IMR-90 (cell line): ENCODE results near the gene TRDMT1. TPM values are rescaled to one million over a fixed set of nuclear protein-coding genes. Genes with fewer than 3 reads are reported as not detected.

Experiments
- ATAC-seq: fragments of 200-7000 bp; cut with Tn5 transposase; 2 replicates; pipeline ENCODE4 v1.9.1; 2020; ENCODE audit warnings: low read depth, mild to moderate bottlenecking, moderate library complexity
- BruUV-seq: library from RNA; stranded (reverse); fragments of 400-500 nt; replicated peaks from 2 replicates; lab custom pipeline; 2021; lab: Mats Ljungman, UMichigan
- CTCF ChIA-PET: fragments of 300-600 bp; formaldehyde crosslinking; extraction: SDS; loops from one replicate; lab custom pipeline; 2021; ENCODE audit warnings: antibody characterized with exemption; lab: Yijun Ruan, JAX
- POLR2A ChIA-PET: fragments of 300-600 bp; sonication (Branson Sonifier 250); formaldehyde crosslinking; loops from one replicate; lab custom pipeline; 2022; ENCODE audit warnings: antibody characterized with exemption; ENCODE audit not compliant: unreplicated experiment; lab: Charles Lee
- DNase-seq: peaks from one replicate; pipeline ENCODE4 v3.0.0; 2013
- H2AFZ ChIP-seq: replicated peaks from 2 replicates; pipeline ENCODE3; 2013; ENCODE audit warnings: low read length, mild to moderate bottlenecking; ENCODE audit not compliant: poor library complexity
- H2AK5ac ChIP-seq: 2 replicates; pipeline ENCODE4 v1.6.1; 2013; ENCODE audit warnings: low read depth, low read length, inconsistent platforms
- H2AK9ac ChIP-seq: replicated peaks from 2 replicates; pipeline ENCODE3; 2013; ENCODE audit warnings: mild to moderate bottlenecking, low read depth, low read length, moderate library complexity; ENCODE audit not compliant: poor library complexity
- H2BK120ac ChIP-seq: 2 replicates; pipeline ENCODE4 v1.6.1; 2013; ENCODE audit warnings: low read depth, low read length, inconsistent platforms
- H2BK15ac ChIP-seq: 3 replicates; pipeline ENCODE4 v1.6.1; 2013; ENCODE audit warnings: low read depth, low read length, inconsistent platforms
- H2BK20ac ChIP-seq: 2 replicates; pipeline ENCODE4 v1.6.1; 2013; ENCODE audit warnings: low read depth, mild to moderate bottlenecking, inconsistent platforms, low read length, moderate library complexity
- H2BK5ac ChIP-seq: 2 replicates; pipeline ENCODE4 v1.6.1; 2013; ENCODE audit warnings: mild to moderate bottlenecking, low read depth, low read length, inconsistent platforms; ENCODE audit not compliant: poor library complexity, severe bottlenecking
- H3K14ac ChIP-seq: replicated peaks from 2 replicates; pipeline ENCODE4 v1.6.1; 2013; ENCODE audit warnings: low read depth, low read length, inconsistent platforms
- H3K18ac ChIP-seq: 2 replicates; pipeline ENCODE4 v1.6.1; 2013; ENCODE audit warnings: low read depth, low read length, control low read depth
- H3K23ac ChIP-seq: 2 replicates; pipeline ENCODE4 v1.6.1; 2013; ENCODE audit warnings: low read depth, low read length, inconsistent platforms
- H3K27ac ChIP-seq: 2 replicates; pipeline ENCODE4 v1.5.1; 2013; ENCODE audit warnings: mild to moderate bottlenecking, control low read depth, low read length; ENCODE audit not compliant: insufficient read depth
- H3K27me3 ChIP-seq: 2 replicates; pipeline ENCODE4 v1.6.1; 2013; ENCODE audit warnings: low read length; ENCODE audit not compliant: control insufficient read depth, insufficient read depth
- H3K36me3 ChIP-seq: 2 replicates; pipeline ENCODE4 v1.6.1; 2013; ENCODE audit warnings: low read length, mixed read lengths; ENCODE audit not compliant: control insufficient read depth, insufficient read depth
- H3K4ac ChIP-seq: 2 replicates; pipeline ENCODE4 v1.6.1; 2013; ENCODE audit warnings: low read depth, low read length, inconsistent platforms
- H3K4me1 ChIP-seq: 2 replicates; pipeline ENCODE4 v1.6.1; 2013; ENCODE audit warnings: low read length, mixed read lengths; ENCODE audit not compliant: control insufficient read depth, insufficient read depth
- H3K4me2 ChIP-seq: 2 replicates; pipeline ENCODE4 v1.6.1; 2013; ENCODE audit warnings: low read depth, mild to moderate bottlenecking, control low read depth, low read length, moderate library complexity
- H3K4me3 ChIP-seq: 2 replicates; pipeline ENCODE4 v1.5.1; 2013; ENCODE audit warnings: low read depth, mild to moderate bottlenecking, control low read depth, low read length, moderate library complexity; ENCODE audit not compliant: insufficient read depth
- H3K56ac ChIP-seq: 2 replicates; pipeline ENCODE4 v1.6.1; 2013; ENCODE audit warnings: low read length, inconsistent platforms; ENCODE audit not compliant: insufficient read depth; ENCODE audit errors: extremely low read depth
- H3K79me1 ChIP-seq, 2 experiments: 2 replicates each; pipeline ENCODE4 v1.6.1; 2013; ENCODE audit warnings: low read length in 2 of 2, inconsistent platforms in 1 of 2, low read depth in 1 of 2
- H3K9ac ChIP-seq: 2 replicates; pipeline ENCODE4 v1.6.1; 2013; ENCODE audit warnings: low read depth, low read length, control low read depth
- H3K9me1 ChIP-seq: 2 replicates; pipeline ENCODE4 v1.6.1; 2013; ENCODE audit warnings: low read length, inconsistent platforms; ENCODE audit not compliant: insufficient read depth
- H3K9me3 ChIP-seq: 2 replicates; pipeline ENCODE4 v1.6.1; 2013; ENCODE audit warnings: low read length; ENCODE audit not compliant: control insufficient read depth, insufficient read depth
- H4K20me1 ChIP-seq: 2 replicates; pipeline ENCODE4 v1.6.1; 2013; ENCODE audit warnings: low read length, inconsistent platforms; ENCODE audit not compliant: insufficient read depth
- H4K5ac ChIP-seq: 2 replicates; pipeline ENCODE4 v1.6.1; 2013; ENCODE audit warnings: mild to moderate bottlenecking, low read depth, low read length, control low read depth
- H4K8ac ChIP-seq, 2 experiments: 2 replicates each; pipeline ENCODE4 v1.6.1; 2013; ENCODE audit warnings: low read depth in 2 of 2, low read length in 2 of 2, control low read depth in 1 of 2, inconsistent platforms in 1 of 2
- H4K91ac ChIP-seq: 2 replicates; pipeline ENCODE4 v1.6.1; 2013; ENCODE audit warnings: low read depth, low read length, inconsistent platforms; ENCODE audit not compliant: insufficient read depth
- BHLHE40 ChIP-seq: fragments of 150-350 bp; IDR thresholded peaks from 2 replicates; pipeline ENCODE4 v1.6.1; 2016; ENCODE audit warnings: mild to moderate bottlenecking, low read depth, low read length
- CEBPB ChIP-seq: IDR thresholded peaks from 2 replicates; pipeline ENCODE4 v1.6.1; 2012; ENCODE audit warnings: low read depth, low read length, improper control_type of control experiment
- CHD1 ChIP-seq: IDR thresholded peaks from 2 replicates; pipeline ENCODE4 v1.6.1; 2012; ENCODE audit warnings: low read depth, low read length, improper control_type of control experiment
- FOS ChIP-seq: fragments of 150-350 bp; IDR thresholded peaks from 2 replicates; pipeline ENCODE4 v1.6.1; 2016; ENCODE audit warnings: low read depth, low read length
- MAZ ChIP-seq: IDR thresholded peaks from 2 replicates; pipeline ENCODE4 v1.6.1; 2012; ENCODE audit warnings: low read depth, mild to moderate bottlenecking, low read length, improper control_type of control experiment, moderate library complexity, borderline replicate concordance
- NFE2L2 ChIP-seq: fragments of 150-350 bp; IDR thresholded peaks from 2 replicates; pipeline ENCODE4 v1.6.1; 2016; ENCODE audit warnings: low read depth, mild to moderate bottlenecking, low read length
- POLR2A ChIP-seq: IDR thresholded peaks from 2 replicates; pipeline ENCODE4 v1.6.1; 2012; ENCODE audit warnings: mild to moderate bottlenecking, low read depth, low read length
- RAD21 ChIP-seq: IDR thresholded peaks from 2 replicates; pipeline ENCODE4 v1.6.1; 2012; ENCODE audit warnings: low read length, improper control_type of control experiment
- RCOR1 ChIP-seq: IDR thresholded peaks from 2 replicates; pipeline ENCODE4 v1.6.1; 2012; ENCODE audit warnings: mild to moderate bottlenecking, low read length, improper control_type of control experiment; ENCODE audit not compliant: insufficient replicate concordance
- RFX5 ChIP-seq: IDR thresholded peaks from 2 replicates; pipeline ENCODE4 v1.8.0; 2012; ENCODE audit warnings: low read depth, mild to moderate bottlenecking, low read length, moderate library complexity
- SMC3 ChIP-seq: fragments of 150-350 bp; IDR thresholded peaks from 2 replicates; pipeline ENCODE4 v1.6.1; 2016; ENCODE audit warnings: low read depth, mild to moderate bottlenecking, antibody characterized with exemption, low read length, moderate library complexity
- WGBS, 2 experiments: methylation state at CpG; one replicate each; pipeline versions ENCODE4 v1.1.5 to v1.1.7; 2013; ENCODE audit warnings: missing lambda C conversion rate in 2 of 2; ENCODE audit not compliant: insufficient read length in 1 of 2; ENCODE audit errors: extremely low coverage in 2 of 2; 5-methylcytosine and 5-hydroxymethylcytosine counted together
- dilution Hi-C: fragments of 300-500 bp; cut with HindIII; formaldehyde crosslinking; loops from one replicate; pipeline ENCODE4 v1.14.3; 2018; ENCODE audit warnings: low sequenced_read_pairs; ENCODE audit not compliant: unreplicated experiment
- in situ Hi-C: fragments of 300-500 bp; cut with MboI; formaldehyde crosslinking; loops from 3 replicates; pipeline ENCODE4 v1.14.3; 2019; ENCODE audit warnings: low sequenced_read_pairs, inconsistent platforms, mixed read lengths
- intact Hi-C: fragments of 100-400 bp; cut with micrococcal nuclease; formaldehyde crosslinking; loops from 2 replicates; pipeline ENCODE4 v1.10.0; 2022
- polyA plus RNA-seq, 3 experiments: library from polyadenylated mRNA; depleted of rRNA; stranded (reverse); fragments of >200 nt; gene quantifications; 2 replicates each; pipeline ENCODE4 v1.2.3, GENCODE V29; 2012; ENCODE audit warnings: low replicate concordance in 1 of 3
- total RNA-seq: library from RNA; depleted of rRNA; stranded (reverse); fragments of >200 nt; gene quantifications from 2 replicates; pipeline ENCODE4 v1.2.3, GENCODE V29; 2012
- TF ChIP-seq, protein P1 (sequence below): fragments of 150-350 bp; IDR thresholded peaks from 2 replicates; pipeline ENCODE4 v1.6.1; 2017; ENCODE audit warnings: mild to moderate bottlenecking, antibody characterized with exemption, low read length, low read depth
- TF ChIP-seq, protein P2 (sequence below): fragments of 150-350 bp; IDR thresholded peaks from 2 replicates; pipeline ENCODE4 v1.6.1; 2016; ENCODE audit warnings: low read depth, mild to moderate bottlenecking, low read length, moderate library complexity, borderline replicate concordance
- TF ChIP-seq, protein P3 (sequence below): conservative IDR thresholded peaks from 2 replicates; pipeline ENCODE4 v1.5.1; 2012; ENCODE audit warnings: mild to moderate bottlenecking, low read depth, low read length, improper control_type of control experiment

Gene TRDMT1
- total and polyA plus RNA-seq, 2 of the 4 experiments (the other 2 are of a cell fraction), result 2.1 to 4.7 TPM

DNA sequence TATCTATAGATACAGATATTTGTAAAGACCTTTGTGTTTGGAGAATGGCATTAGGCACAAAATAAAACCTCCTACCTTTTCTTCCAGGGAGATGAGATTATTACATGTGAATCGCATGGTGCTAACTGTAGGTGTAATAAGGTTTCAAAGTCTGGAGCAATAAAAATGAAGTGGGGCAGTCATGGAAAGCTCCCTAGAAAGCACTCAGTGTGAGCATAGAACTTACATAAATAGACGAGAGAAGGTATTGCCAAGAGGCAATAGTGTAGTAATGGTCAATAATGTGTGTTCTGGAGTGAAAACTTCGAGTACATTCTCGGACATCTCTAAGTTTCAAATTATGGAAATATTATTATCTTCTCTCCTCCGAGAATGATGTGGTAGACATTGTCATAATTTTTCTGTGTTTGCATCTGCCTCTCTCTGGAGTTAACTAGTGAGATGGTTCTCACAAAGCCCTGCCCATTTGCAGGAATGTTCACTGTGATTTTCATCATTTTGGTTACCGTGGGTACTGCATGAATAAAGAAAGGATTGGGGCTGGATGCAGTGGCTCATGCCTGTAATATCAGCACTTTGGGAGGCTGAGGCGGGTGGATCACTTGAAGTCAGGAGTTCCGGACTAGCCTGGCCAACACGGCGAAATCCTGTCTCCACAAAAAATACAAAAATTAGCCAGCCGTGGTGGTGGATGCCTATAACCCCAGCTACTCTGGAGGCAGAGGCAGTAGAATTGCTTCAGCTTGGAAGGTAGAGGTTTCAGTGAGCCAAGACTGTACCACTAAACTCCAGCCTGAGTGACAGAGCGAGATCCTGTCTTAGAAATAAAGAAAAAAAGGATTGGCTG lies 37.2 kb upstream of the TRDMT1 start:
- POLR2A ChIA-PET, result no interaction called here
- Histone ChIP-seq H3K27me3 (no peaks in the 10 kb centered on the region), H3K79me1 (peaks cover 12 to 19% of the 10 kb centered on the region in 2 experiments; a peak in 3 of 4 replicates), H3K9me1 (no peaks in the 10 kb centered on the region), H3K4me2 (peak overlapping the region; percentile 12; the same call in 1 of the 2 replicates), H4K91ac (no peak overlapping the region), H3K4me3 (no peak overlapping the region), H4K8ac (no peak overlapping the region), H3K14ac (no peak overlapping the region), H3K9me3 (peaks cover 3% of the 10 kb centered on the region; the same call in 1 of the 2 replicates), H4K5ac (no peak overlapping the region), H3K56ac (no peak overlapping the region), H3K4ac (0 out of 2 replicates have a peak overlapping the region, but pooled peaks have one; percentile 3), H4K20me1 (peaks cover 51% of the 10 kb centered on the region), H3K23ac (no peak overlapping the region), H3K18ac (no peak overlapping the region), H3K36me3 (peaks cover 23% of the 10 kb centered on the region), H2BK15ac (no peak overlapping the region), H2AK9ac (no peak overlapping the region), H2AK5ac (no peak overlapping the region), H2BK120ac (no peak overlapping the region), H2BK5ac (peak overlapping the region; percentile 29), H3K4me1 (peaks cover 9% of the 10 kb centered on the region), H2AFZ (no peak overlapping the region), H2BK20ac (no peak overlapping the region), H3K27ac (peak overlapping the region; percentile 35; the same call in 1 of the 2 replicates), H3K9ac (no peak overlapping the region)
- BruUV-seq, result no TSS peak
- no CpG with 5 or more reads among the region's 12 CpGs for WGBS, 2 experiments
- peak; percentile 59 for ATAC-seq
- in situ Hi-C loops, result no loop called here
- DNase-seq, result peak; percentile 80
- dilution Hi-C loops, result no loop called here
- intact Hi-C loops, result no loop called here
- CTCF ChIA-PET, result interaction anchor here (0.5 kb wide), 1 partner anchor 31 kb away, joined by 6 read pairs; no protein-coding TSS in a partner anchor
- TF ChIP-seq RCOR1, result no peak
- TF ChIP-seq, protein P1, sequence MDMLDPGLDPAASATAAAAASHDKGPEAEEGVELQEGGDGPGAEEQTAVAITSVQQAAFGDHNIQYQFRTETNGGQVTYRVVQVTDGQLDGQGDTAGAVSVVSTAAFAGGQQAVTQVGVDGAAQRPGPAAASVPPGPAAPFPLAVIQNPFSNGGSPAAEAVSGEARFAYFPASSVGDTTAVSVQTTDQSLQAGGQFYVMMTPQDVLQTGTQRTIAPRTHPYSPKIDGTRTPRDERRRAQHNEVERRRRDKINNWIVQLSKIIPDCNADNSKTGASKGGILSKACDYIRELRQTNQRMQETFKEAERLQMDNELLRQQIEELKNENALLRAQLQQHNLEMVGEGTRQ, result no peak
- TF ChIP-seq RFX5, result no peak
- no peak for TF ChIP-seq MAZ
- no peak for TF ChIP-seq FOS
- TF ChIP-seq NFE2L2, result 0 out of 2 replicates have a peak, but pooled peaks have one; percentile 7
- TF ChIP-seq, protein P2, sequence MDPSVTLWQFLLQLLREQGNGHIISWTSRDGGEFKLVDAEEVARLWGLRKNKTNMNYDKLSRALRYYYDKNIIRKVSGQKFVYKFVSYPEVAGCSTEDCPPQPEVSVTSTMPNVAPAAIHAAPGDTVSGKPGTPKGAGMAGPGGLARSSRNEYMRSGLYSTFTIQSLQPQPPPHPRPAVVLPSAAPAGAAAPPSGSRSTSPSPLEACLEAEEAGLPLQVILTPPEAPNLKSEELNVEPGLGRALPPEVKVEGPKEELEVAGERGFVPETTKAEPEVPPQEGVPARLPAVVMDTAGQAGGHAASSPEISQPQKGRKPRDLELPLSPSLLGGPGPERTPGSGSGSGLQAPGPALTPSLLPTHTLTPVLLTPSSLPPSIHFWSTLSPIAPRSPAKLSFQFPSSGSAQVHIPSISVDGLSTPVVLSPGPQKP, result no peak
- TF ChIP-seq BHLHE40, result no peak
- TF ChIP-seq CEBPB, result no peak
- TF ChIP-seq POLR2A, result peak; percentile 94
- 0 out of 2 replicates have a peak, but pooled peaks have one; percentile 13 for TF ChIP-seq RAD21
- TF ChIP-seq SMC3, result no peak
- TF ChIP-seq CHD1, result no peak
- TF ChIP-seq, protein P3, sequence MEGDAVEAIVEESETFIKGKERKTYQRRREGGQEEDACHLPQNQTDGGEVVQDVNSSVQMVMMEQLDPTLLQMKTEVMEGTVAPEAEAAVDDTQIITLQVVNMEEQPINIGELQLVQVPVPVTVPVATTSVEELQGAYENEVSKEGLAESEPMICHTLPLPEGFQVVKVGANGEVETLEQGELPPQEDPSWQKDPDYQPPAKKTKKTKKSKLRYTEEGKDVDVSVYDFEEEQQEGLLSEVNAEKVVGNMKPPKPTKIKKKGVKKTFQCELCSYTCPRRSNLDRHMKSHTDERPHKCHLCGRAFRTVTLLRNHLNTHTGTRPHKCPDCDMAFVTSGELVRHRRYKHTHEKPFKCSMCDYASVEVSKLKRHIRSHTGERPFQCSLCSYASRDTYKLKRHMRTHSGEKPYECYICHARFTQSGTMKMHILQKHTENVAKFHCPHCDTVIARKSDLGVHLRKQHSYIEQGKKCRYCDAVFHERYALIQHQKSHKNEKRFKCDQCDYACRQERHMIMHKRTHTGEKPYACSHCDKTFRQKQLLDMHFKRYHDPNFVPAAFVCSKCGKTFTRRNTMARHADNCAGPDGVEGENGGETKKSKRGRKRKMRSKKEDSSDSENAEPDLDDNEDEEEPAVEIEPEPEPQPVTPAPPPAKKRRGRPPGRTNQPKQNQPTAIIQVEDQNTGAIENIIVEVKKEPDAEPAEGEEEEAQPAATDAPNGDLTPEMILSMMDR, result no peak
